WTC11 (cell line): Measurements from ENCODE around the gene LPAR3.

ENCODE experiments used
- ATF3 ChIP-seq: sonication (generic); formaldehyde crosslinking; conservative IDR thresholded peaks from 2 replicates; pipeline ENCODE4 v1.8.1; 2022; ENCODE audit warnings: mild to moderate bottlenecking, missing genetic modification reagents
- ZBTB21 ChIP-seq: sonication (generic); formaldehyde crosslinking; IDR thresholded peaks from 2 replicates; pipeline ENCODE4 v1.8.1; 2023; ENCODE audit warnings: mild to moderate bottlenecking, missing genetic modification reagents, borderline replicate concordance
- TF ChIP-seq, protein P1 (sequence below): sonication (generic); formaldehyde crosslinking; IDR thresholded peaks from 2 replicates; pipeline ENCODE4 v1.8.0; 2022; ENCODE audit warnings: mild to moderate bottlenecking, missing genetic modification reagents
- TF ChIP-seq, protein P2 (sequence below): sonication (generic); formaldehyde crosslinking; IDR thresholded peaks from 2 replicates; pipeline ENCODE4 v1.8.0; 2022; ENCODE audit warnings: mild to moderate bottlenecking, missing genetic modification reagents

DNA sequence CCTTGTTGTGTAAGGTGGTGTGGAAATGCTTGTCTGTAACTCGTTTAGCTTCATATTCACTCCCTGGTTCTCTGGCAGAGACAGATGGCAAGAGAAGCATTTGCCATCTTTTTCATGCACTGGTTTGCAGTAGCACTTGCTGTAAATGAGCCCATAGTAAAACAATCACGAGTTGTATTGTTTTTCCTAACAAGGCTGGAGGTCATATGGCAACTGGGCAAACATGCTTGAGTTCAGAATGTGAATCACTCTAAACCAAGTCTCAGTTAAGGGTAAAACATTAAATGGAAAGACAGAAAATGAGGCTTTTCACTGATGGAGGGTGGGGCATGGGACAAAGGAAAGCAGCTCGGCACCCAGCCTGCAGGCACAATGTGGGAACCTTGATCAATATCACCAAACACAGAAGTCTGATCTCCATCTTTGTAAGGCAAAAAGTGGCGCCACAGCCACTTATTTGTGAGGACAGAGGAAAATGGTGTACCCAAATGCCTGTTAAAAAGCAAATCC is 26.5 kb upstream of the LPAR3 start:
- TF ChIP-seq ZBTB21 (CRISPR knock-in tag) (no peak), ATF3 (CRISPR knock-in tag) (no peak)
- TF ChIP-seq, protein P1, sequence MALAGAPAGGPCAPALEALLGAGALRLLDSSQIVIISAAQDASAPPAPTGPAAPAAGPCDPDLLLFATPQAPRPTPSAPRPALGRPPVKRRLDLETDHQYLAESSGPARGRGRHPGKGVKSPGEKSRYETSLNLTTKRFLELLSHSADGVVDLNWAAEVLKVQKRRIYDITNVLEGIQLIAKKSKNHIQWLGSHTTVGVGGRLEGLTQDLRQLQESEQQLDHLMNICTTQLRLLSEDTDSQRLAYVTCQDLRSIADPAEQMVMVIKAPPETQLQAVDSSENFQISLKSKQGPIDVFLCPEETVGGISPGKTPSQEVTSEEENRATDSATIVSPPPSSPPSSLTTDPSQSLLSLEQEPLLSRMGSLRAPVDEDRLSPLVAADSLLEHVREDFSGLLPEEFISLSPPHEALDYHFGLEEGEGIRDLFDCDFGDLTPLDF (CRISPR knock-in tag) = no peak
- TF ChIP-seq, protein P2, sequence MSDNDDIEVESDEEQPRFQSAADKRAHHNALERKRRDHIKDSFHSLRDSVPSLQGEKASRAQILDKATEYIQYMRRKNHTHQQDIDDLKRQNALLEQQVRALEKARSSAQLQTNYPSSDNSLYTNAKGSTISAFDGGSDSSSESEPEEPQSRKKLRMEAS (CRISPR knock-in tag) = no peak
